CD4-positive, alpha-beta T cell treated with Interleukin-4 for 4 hours (primary cell): ENCODE results near the gene TNFRSF8.

Source experiments
- DNase-seq: peaks from one replicate; pipeline ENCODE4 v3.0.0-alpha.2; 2020

TNFRSF8 gene

GRCh38 chr1:12177156-12177998, 114.3 kb downstream of the TNFRSF8 start:
- DNase-seq: no peak

GRCh38 chr1:12177999-12178441, 114.9 kb downstream of the TNFRSF8 start:
- DNase-seq: peak; percentile 97

GRCh38 chr1:12178511-12178910, 115.4 kb downstream of the TNFRSF8 start:
- no peak for DNase-seq

- peak; percentile 88 for DNase-seq
Observed at GRCh38 chr1:12179111-12179519, 116.0 kb downstream of the TNFRSF8 start.

GRCh38 chr1:12179676-12180075, 116.6 kb downstream of the TNFRSF8 start:
- no peak for DNase-seq

- DNase-seq: no peak
Observed at GRCh38 chr1:12180315-12180714, 117.2 kb downstream of the TNFRSF8 start.

- no peak for DNase-seq
Observed at GRCh38 chr1:12180903-12181302, 117.8 kb downstream of the TNFRSF8 start.

GRCh38 chr1:12181568-12181967, 118.5 kb downstream of the TNFRSF8 start:
- DNase-seq: no peak

GRCh38 chr1:12182410-12182984, 119.4 kb downstream of the TNFRSF8 start:
- DNase-seq: no peak

GRCh38 chr1:12183095-12183794, 120.1 kb downstream of the TNFRSF8 start:
- DNase-seq: no peak

GRCh38 chr1:12184008-12184681, 121.0 kb downstream of the TNFRSF8 start:
- DNase-seq: no peak

GRCh38 chr1:12185036-12185917, 122.2 kb downstream of the TNFRSF8 start:
- no peak for DNase-seq

- DNase-seq: no peak
Observed at GRCh38 chr1:12185918-12186678, 123.0 kb downstream of the TNFRSF8 start.

- no peak for DNase-seq
Observed at GRCh38 chr1:12186679-12186985, 123.5 kb downstream of the TNFRSF8 start.

GRCh38 chr1:12188115-12188514, 125.0 kb downstream of the TNFRSF8 start:
- no peak for DNase-seq

GRCh38 chr1:12188657-12189327, 125.7 kb downstream of the TNFRSF8 start:
- DNase-seq: no peak

- DNase-seq: no peak
Observed at GRCh38 chr1:12189328-12189682, 126.2 kb downstream of the TNFRSF8 start.

GRCh38 chr1:12191242-12192032, 128.3 kb downstream of the TNFRSF8 start:
- no peak for DNase-seq
